ENCODE results near the gene BAG3.

The BAG3 gene

DNA sequence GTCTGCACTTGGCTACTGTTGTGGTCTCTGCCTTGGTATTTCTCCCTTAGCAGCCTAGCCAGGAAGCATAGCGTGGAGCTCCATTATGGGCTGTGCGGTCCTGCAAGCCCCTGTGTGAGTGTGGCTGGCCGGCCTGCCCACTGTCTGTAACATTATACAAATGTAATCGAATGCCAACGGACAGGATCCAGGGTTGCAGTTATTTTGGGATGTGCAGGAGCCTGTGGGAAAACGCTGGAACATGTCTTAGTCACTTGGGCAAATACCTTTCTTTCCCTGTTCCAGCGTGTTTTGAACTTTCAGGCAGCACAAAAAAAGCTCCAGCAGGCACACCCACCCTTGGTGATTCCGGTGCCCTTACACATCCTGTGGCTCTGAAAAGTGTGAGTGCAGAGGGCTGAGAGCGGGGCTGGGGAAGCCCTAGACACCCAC, 29.5 kb downstream of the BAG3 start:
- TF ChIP-seq, protein P1, sequence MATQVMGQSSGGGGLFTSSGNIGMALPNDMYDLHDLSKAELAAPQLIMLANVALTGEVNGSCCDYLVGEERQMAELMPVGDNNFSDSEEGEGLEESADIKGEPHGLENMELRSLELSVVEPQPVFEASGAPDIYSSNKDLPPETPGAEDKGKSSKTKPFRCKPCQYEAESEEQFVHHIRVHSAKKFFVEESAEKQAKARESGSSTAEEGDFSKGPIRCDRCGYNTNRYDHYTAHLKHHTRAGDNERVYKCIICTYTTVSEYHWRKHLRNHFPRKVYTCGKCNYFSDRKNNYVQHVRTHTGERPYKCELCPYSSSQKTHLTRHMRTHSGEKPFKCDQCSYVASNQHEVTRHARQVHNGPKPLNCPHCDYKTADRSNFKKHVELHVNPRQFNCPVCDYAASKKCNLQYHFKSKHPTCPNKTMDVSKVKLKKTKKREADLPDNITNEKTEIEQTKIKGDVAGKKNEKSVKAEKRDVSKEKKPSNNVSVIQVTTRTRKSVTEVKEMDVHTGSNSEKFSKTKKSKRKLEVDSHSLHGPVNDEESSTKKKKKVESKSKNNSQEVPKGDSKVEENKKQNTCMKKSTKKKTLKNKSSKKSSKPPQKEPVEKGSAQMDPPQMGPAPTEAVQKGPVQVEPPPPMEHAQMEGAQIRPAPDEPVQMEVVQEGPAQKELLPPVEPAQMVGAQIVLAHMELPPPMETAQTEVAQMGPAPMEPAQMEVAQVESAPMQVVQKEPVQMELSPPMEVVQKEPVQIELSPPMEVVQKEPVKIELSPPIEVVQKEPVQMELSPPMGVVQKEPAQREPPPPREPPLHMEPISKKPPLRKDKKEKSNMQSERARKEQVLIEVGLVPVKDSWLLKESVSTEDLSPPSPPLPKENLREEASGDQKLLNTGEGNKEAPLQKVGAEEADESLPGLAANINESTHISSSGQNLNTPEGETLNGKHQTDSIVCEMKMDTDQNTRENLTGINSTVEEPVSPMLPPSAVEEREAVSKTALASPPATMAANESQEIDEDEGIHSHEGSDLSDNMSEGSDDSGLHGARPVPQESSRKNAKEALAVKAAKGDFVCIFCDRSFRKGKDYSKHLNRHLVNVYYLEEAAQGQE (IDR thresholded peaks at IDR 0.05; ENCODE audit: insufficient read depth in 1 of 2, low read depth in 2 of 2, low read length in 2 of 2): no peak
- TF ChIP-seq SIN3A (IDR thresholded peaks at IDR 0.05; ENCODE audit: borderline replicate concordance, insufficient read depth, low read length) (no peak), FOXP2 (optimal IDR thresholded peaks at IDR 0.05; ENCODE audit: borderline replicate concordance, extremely low read depth, extremely low read length, insufficient read depth) (no peak), POLR2AphosphoS5 (IDR thresholded peaks at IDR 0.05; ENCODE audit: low read depth, low read length) (no peak), TAF1 (IDR thresholded peaks at IDR 0.05; ENCODE audit: borderline replicate concordance, insufficient read depth, low read length) (no peak)

DNA sequence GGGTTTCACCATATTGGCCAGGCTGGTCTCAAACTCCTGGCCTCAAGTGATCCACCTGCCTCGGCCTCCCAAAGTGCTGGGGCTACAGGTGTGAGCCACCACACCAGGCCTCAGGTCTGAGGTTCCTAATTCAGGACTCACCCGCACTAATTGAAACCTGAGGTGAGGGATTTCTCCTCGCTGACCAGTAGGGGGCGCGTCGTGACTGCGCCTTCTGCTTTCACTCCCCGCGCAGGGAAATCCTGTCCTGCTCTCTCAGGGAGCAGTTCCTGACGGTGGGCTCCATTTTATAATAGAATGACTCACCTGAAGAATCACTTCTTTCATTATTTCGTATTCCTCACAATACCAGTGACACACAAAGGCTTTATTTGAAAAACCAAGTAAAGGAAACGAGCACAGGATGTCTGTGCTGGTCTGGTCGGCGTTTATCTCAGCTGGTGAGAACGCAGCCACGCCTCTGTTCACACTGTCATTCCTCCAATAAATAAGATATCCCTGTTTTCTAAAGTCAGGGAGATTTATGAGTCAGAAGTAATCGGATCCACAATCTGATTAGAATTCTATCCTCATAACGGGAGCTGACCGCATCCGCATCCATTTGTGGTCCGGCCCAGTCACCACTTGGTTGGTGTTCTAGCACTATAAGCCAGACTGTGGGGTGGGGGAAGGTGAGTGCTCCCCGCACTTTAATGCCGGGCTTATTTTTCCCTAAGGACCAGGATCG, 35.4 kb downstream of the BAG3 start:
- peak; percentile 90; the same call in 1 of the 2 replicates for TF ChIP-seq SIN3A (IDR thresholded peaks at IDR 0.05; ENCODE audit: borderline replicate concordance, insufficient read depth, low read length)
- TF ChIP-seq, protein P1 (IDR thresholded peaks at IDR 0.05; ENCODE audit: insufficient read depth in 1 of 2, low read depth in 2 of 2, low read length in 2 of 2): no peak

- TF ChIP-seq, protein P1 (IDR thresholded peaks at IDR 0.05; ENCODE audit: insufficient read depth in 1 of 2, low read depth in 2 of 2, low read length in 2 of 2): no peak
- TF ChIP-seq FOXP2 (optimal IDR thresholded peaks at IDR 0.05; ENCODE audit: borderline replicate concordance, extremely low read depth, extremely low read length, insufficient read depth) (no peak), POLR2AphosphoS5 (IDR thresholded peaks at IDR 0.05; ENCODE audit: low read depth, low read length) (no peak), SIN3A (IDR thresholded peaks at IDR 0.05; ENCODE audit: borderline replicate concordance, insufficient read depth, low read length) (no peak), TAF1 (IDR thresholded peaks at IDR 0.05; ENCODE audit: borderline replicate concordance, insufficient read depth, low read length) (no peak)
Measured at GRCh38 chr10:119687192-119688032, 36.2 kb downstream of the BAG3 start.

DNA sequence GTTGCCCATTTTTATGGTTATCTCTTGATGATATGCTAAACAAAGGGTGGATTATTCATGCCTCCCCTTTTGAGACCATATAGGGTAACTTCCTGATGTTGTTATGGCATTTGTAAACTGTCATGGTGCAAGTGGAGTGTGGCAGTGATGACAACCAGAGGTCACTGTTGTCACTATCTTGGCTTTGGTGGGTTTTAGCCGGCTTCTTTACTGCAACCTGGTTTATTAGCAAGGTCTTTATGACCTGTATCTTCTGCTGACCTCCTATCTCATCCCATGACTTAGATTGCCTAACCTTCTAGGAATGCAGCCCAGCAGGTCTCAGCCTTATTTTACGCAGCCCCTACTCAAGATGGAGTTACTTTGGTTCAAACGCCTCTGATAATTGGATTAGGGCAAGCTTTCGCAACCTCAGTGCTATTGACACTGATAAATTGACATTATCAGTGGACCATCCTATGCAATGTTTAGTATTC, 36.9 kb downstream of the BAG3 start:
- TF ChIP-seq, protein P1 (IDR thresholded peaks at IDR 0.05; ENCODE audit: insufficient read depth in 1 of 2, low read depth in 2 of 2, low read length in 2 of 2): no peak
- TF ChIP-seq TAF1 (IDR thresholded peaks at IDR 0.05; ENCODE audit: borderline replicate concordance, insufficient read depth, low read length) (no peak), FOXP2 (optimal IDR thresholded peaks at IDR 0.05; ENCODE audit: borderline replicate concordance, extremely low read depth, extremely low read length, insufficient read depth) (no peak), POLR2AphosphoS5 (IDR thresholded peaks at IDR 0.05; ENCODE audit: low read depth, low read length) (no peak), SIN3A (IDR thresholded peaks at IDR 0.05; ENCODE audit: borderline replicate concordance, insufficient read depth, low read length) (no peak)
